ENCODE data around the gene OLFM1. TPM values are rescaled to one million over a fixed set of nuclear protein-coding genes. Genes with fewer than 3 reads are reported as not detected.

Gene OLFM1
- total RNA-seq, 1 donor from 2014 or later: 0.35 TPM

DNA sequence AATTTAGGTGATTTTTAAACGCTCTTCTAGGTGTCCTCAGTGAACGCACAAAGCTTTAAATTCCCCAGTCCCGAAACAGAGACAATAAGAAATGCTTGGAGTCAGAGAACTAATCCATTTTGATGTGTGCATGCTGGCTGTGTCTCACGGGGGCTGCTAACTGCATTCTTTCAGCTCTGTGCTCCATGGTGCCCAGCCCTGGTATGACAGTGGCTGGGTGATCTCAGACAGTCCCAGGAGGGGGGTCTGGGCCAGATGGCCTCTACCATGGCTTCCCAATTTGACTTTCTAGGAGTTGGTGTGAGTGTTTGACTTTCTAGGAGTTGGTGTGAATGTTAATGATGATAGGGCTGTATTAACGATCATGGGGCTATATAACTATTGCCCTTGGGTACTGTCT lies 12.1 kb downstream of the OLFM1 start:
- Mint-ChIP-seq H3K27me3 (peaks cover 2% of the 10 kb centered on the region), H3K27ac (no peak overlapping the region), H3K36me3 (ENCODE audit: low read depth) (no peaks in the 10 kb centered on the region), H3K4me1 (no peaks in the 10 kb centered on the region), H3K4me3 (no peak overlapping the region), H3K9me3 (no peaks in the 10 kb centered on the region)
- intact Hi-C loops (cut with micrococcal nuclease): no loop called here
- no peak for DNase-seq

DNA sequence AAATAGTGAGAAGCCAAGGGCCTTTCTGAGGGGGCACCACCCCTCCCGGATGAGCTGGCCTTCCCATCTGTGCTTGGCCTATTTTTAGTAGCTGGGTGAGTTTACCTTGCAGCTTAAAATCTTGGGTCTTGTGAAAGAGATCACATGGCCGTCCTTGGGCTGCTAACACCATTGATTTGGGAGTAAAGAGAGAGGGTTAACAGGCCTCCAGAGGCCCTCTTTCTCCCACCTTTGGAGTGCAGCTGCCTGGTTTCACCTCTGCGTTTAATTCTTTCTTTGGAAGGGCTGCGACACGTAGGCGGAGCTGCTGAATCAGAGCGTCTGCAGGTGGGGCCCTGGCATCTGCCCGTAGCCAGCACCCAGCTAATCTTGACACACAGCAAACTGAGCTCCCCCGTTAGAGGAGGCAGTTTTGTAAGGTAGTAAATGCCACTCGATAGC lies 12.8 kb downstream of the OLFM1 start:
- Mint-ChIP-seq H3K27me3 (peaks cover 2% of the 10 kb centered on the region), H3K9me3 (no peaks in the 10 kb centered on the region), H3K4me3 (no peak overlapping the region), H3K36me3 (ENCODE audit: low read depth) (no peaks in the 10 kb centered on the region), H3K4me1 (no peaks in the 10 kb centered on the region), H3K27ac (no peak overlapping the region)
- DNase-seq: no peak
- intact Hi-C loops (cut with micrococcal nuclease): no loop called here

DNA sequence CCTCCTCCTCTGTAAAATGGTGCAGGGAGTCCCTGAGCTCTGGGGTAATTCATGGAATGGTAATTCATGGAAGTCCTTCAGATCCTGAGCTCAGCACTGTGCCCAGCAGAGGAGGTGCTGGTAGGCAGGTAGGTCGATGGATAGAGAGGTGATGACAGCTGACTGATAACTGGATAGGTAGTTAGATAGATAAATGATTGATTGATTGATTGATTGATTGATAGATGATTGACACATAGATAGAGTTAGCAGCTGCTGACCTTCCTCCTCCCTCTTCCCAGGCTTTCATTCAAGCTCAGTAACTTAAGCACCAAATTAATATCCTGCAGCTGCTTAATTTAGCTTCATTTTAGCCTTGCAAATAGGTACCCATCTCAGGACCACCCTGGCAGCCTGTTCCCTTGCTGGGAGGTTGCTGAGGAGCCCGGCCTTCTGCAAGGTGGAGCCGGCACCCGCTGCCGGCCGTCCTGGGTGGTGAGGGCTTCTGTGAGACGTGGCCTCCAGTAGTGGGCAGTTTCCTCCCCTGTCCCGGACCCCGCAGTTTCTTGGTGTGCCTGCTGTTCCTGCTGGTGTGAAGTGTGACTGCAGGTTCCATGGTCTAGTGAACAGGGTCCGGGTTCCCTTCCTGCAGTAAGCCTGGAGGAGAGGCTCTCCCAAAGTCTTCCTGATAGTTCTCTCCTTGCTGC lies 13.4 kb downstream of the OLFM1 start:
- no peak overlapping the region for H3K27ac Mint-ChIP-seq
- no peaks in the 10 kb centered on the region for H3K9me3 Mint-ChIP-seq
- no peaks in the 10 kb centered on the region for H3K4me1 Mint-ChIP-seq
- intact Hi-C loops (cut with micrococcal nuclease): no loop called here
- no peak overlapping the region for H3K4me3 Mint-ChIP-seq
- no peaks in the 10 kb centered on the region for H3K36me3 Mint-ChIP-seq (ENCODE audit: low read depth)
- no peak for DNase-seq
- H3K27me3 Mint-ChIP-seq: peaks cover 2% of the 10 kb centered on the region

DNA sequence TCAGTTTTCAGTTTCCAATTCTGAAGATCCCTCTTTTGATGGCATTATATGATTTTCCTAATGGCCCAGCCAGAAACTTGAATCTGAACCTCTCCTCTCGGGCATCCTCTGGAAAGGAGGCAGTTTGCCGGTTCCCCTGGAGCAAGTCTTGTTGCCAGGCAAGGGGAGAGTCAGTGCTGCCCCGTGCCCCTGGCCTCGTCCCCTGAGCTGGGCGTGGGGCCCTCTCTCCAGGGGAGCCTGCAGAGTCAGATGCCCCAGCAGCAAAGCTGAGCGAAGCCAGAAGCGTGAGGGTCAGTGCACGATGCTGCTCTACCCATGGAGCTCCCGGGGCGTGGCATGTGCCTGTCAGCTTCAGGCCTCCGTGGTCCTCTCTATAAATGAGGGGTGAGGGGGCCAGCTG lies 14.0 kb downstream of the OLFM1 start:
- H3K27me3 Mint-ChIP-seq: peaks cover 2% of the 10 kb centered on the region
- H3K27ac Mint-ChIP-seq: no peak overlapping the region
- H3K4me3 Mint-ChIP-seq: no peak overlapping the region
- no peaks in the 10 kb centered on the region for H3K36me3 Mint-ChIP-seq (ENCODE audit: low read depth)
- intact Hi-C loops (cut with micrococcal nuclease): no loop called here
- no peaks in the 10 kb centered on the region for H3K4me1 Mint-ChIP-seq
- H3K9me3 Mint-ChIP-seq: no peaks in the 10 kb centered on the region
- no peak for DNase-seq

DNA sequence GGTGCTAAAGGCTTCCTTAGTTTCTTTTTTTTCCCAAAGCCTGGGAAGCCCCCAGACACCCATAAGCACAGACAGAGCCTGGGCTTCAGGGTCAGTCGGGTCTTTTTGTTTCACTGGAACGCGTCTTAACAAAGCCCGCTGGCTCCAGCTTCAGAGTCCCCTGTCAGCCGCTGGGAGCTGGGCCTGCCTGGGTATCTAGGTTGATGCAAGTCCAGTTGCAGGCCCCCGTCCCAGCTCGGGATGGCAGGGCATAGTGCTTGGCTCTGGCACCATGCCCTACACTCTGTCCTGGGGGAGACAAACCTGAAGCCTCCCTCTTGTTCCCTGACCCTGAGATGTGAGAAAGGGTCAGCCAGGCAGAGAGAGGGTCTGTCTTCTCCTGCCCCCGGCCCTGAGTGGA lies 14.5 kb downstream of the OLFM1 start:
- DNase-seq: no peak
- intact Hi-C loops (cut with micrococcal nuclease): no loop called here
- no peaks in the 10 kb centered on the region for H3K36me3 Mint-ChIP-seq (ENCODE audit: low read depth)
- H3K9me3 Mint-ChIP-seq: no peaks in the 10 kb centered on the region
- H3K4me1 Mint-ChIP-seq: no peaks in the 10 kb centered on the region
- H3K4me3 Mint-ChIP-seq: no peak overlapping the region
- H3K27me3 Mint-ChIP-seq: peaks cover 2% of the 10 kb centered on the region
- no peak overlapping the region for H3K27ac Mint-ChIP-seq

DNA sequence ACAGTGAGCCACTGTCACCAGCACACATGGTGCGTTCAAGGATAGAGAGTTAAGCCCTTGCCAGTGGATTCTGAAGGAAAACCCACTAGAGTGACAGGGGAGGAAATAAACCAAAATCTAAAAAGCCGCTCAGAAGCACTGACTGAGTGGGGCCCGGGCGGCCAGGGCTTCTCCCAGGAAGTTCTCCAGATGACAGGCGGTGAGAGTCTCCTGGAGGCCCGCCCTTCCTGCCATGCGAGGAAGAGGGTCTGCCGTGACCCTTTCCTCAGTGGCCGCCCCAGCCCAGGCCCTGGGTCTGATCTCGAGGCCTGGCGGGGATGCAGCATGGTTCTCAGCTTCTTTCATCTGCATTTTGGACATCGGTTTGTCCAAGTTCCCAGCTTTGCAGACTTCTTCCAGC lies 14.9 kb downstream of the OLFM1 start:
- no peak for DNase-seq
- no peak overlapping the region for H3K27ac Mint-ChIP-seq
- no peak overlapping the region for H3K4me3 Mint-ChIP-seq
- H3K9me3 Mint-ChIP-seq: no peaks in the 10 kb centered on the region
- intact Hi-C loops (cut with micrococcal nuclease): no loop called here
- peaks cover 4% of the 10 kb centered on the region for H3K27me3 Mint-ChIP-seq
- H3K4me1 Mint-ChIP-seq: no peaks in the 10 kb centered on the region
- H3K36me3 Mint-ChIP-seq (ENCODE audit: low read depth): no peaks in the 10 kb centered on the region

DNA sequence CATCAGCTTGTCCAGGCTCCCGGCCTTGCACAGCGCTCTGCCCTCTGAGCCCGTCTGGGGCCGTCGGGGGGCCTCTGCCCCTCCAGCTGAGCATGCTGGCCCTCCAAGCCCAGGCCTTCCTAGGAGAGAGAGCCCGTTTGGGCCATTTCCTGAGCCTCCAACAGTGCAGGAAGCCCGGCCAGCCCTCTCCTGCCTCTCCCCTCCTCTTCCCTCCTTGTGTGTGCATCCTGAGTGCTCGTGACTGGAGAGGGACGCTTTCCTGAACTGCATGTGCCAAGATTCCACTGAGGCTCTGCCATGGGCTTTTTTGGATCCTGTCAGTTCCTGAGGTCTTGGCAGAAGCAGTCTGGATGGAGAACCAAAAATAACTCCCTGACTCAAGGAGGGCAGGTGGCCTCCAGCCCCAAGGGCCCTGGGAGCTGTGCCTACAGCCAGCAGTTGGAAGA lies 15.6 kb downstream of the OLFM1 start:
- Mint-ChIP-seq H3K27ac (no peak overlapping the region), H3K9me3 (no peaks in the 10 kb centered on the region), H3K36me3 (ENCODE audit: low read depth) (no peaks in the 10 kb centered on the region), H3K4me1 (no peaks in the 10 kb centered on the region), H3K4me3 (no peak overlapping the region), H3K27me3 (peaks cover 8% of the 10 kb centered on the region)
- intact Hi-C loops (cut with micrococcal nuclease): no loop called here
- DNase-seq: no peak

DNA sequence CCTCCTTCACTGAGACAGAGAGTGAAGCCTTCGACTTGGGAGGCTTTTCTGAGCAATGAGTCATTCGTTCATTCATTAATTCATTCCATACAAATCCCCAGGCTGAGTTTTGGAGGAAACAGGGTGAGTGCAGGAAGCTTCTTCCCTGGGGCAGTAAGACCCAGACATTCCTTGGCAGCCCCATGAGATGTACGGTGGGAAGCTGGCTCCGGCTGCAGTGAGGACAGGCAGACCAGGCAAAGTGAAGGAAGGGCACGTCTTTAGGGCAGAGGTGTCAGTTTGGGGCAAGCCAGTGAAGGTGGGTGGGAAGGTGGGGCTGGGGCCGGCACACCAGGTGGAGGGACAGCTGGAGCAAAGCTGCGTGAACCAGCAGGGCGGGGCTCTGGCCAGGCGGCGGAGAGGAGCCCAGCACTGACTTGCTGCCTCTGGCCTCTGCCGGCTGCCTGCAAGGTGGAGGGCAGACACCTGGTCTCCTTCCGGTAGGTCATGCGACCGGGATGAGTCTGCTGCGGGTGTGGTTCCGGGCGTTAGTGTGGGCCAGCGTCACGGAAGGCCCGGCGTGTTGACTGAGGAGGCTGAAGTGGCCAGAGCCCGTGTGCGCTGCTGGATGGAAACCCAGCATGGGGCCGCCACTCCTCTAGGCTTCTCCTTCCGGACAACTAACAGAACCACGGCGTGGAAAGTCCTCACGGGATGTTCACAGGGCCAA lies 16.6 kb downstream of the OLFM1 start:
- Mint-ChIP-seq H3K9me3 (no peaks in the 10 kb centered on the region), H3K27ac (no peak overlapping the region), H3K27me3 (peaks cover 14% of the 10 kb centered on the region), H3K36me3 (ENCODE audit: low read depth) (no peaks in the 10 kb centered on the region), H3K4me1 (peaks cover 5% of the 10 kb centered on the region), H3K4me3 (no peak overlapping the region)
- DNase-seq: no peak
- intact Hi-C loops (cut with micrococcal nuclease): no loop called here

DNA sequence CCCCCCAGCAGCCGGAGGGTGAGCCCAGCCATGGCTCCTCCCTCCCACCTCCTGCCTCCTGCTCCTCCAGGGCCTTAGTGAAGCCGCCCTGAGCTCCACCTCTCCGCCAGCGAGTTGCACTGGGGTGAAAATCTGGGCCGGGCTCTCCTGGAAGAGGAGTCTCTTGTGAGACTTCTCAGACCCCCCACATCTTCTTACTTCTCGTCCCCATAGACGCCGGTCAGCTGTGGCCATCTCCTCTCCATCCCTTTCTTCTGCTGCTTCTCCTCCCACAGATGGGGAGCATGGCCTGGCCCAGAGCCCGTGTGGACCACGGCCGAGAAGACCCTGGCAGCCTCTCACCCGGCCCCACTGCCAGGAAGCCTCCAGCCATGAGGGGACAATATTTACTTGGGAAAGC lies 17.3 kb downstream of the OLFM1 start:
- Mint-ChIP-seq H3K27me3 (peaks cover 16% of the 10 kb centered on the region), H3K27ac (no peak overlapping the region), H3K4me1 (peaks cover 6% of the 10 kb centered on the region), H3K4me3 (no peak overlapping the region), H3K36me3 (ENCODE audit: low read depth) (no peaks in the 10 kb centered on the region), H3K9me3 (no peaks in the 10 kb centered on the region)
- intact Hi-C loops (cut with micrococcal nuclease): no loop called here
- DNase-seq: no peak

DNA sequence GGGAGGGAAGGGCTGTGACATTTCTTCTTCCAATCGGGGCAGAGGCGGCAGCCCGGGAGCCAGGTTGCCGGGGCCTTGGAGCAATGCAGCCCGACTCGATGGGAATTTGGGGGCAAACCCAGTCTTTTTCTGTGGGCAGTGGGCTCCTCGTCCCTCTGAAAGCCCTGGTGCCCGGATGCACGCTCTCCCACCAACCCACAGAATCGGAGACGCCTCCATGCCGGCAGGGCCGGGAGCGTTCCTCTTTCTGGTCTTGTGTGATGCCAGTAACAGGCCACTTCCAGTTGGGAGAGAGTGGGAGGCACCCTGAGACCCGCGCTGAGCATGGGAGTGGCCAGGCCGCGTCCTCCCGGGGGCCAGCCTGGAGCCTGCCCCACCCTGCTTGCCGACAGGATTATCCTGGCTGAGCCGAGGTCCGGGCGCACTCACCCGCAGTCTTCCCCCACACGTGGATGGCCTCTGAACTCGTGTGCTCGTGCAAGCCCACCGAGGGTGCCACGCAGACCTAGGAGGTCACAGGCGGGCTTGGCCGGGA lies 17.8 kb downstream of the OLFM1 start:
- Mint-ChIP-seq H3K36me3 (ENCODE audit: low read depth) (no peaks in the 10 kb centered on the region), H3K4me1 (peaks cover 6% of the 10 kb centered on the region), H3K9me3 (no peaks in the 10 kb centered on the region), H3K4me3 (no peak overlapping the region), H3K27me3 (peaks cover 16% of the 10 kb centered on the region), H3K27ac (no peak overlapping the region)
- no peak for DNase-seq
- intact Hi-C loops (cut with micrococcal nuclease): no loop called here

DNA sequence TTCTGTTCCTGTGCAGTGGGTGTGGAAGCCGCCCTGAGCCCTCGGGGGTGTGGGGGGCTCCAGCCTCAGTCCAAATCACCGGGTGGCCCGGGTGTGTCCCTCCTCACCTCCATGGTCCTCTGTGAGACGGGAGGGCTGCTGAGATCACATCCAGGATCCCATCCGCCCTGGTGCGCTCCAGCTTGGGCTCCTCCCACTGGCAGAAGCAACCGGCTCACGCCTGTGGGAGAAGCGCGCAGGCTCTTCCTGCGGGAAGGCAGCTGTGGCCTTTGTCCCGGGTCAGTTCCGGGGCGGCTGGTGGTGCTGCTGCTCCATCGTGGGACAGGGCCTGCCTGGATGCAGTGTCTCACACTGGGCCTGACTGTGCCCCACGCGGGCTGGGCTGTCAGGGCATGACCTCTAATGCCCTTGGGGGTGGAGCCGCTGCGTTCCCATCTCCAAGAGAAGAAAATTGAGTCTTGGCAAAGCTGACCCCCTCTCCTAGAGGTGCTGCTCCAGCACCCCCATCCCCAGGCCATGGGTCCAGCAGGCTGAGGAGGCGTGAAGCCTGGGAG lies 18.5 kb downstream of the OLFM1 start:
- peaks cover 16% of the 10 kb centered on the region for H3K27me3 Mint-ChIP-seq
- no peaks in the 10 kb centered on the region for H3K36me3 Mint-ChIP-seq (ENCODE audit: low read depth)
- H3K27ac Mint-ChIP-seq: no peak overlapping the region
- intact Hi-C loops (cut with micrococcal nuclease): no loop called here
- H3K4me3 Mint-ChIP-seq: no peak overlapping the region
- H3K9me3 Mint-ChIP-seq: no peaks in the 10 kb centered on the region
- H3K4me1 Mint-ChIP-seq: peaks cover 6% of the 10 kb centered on the region
- no peak for DNase-seq

DNA sequence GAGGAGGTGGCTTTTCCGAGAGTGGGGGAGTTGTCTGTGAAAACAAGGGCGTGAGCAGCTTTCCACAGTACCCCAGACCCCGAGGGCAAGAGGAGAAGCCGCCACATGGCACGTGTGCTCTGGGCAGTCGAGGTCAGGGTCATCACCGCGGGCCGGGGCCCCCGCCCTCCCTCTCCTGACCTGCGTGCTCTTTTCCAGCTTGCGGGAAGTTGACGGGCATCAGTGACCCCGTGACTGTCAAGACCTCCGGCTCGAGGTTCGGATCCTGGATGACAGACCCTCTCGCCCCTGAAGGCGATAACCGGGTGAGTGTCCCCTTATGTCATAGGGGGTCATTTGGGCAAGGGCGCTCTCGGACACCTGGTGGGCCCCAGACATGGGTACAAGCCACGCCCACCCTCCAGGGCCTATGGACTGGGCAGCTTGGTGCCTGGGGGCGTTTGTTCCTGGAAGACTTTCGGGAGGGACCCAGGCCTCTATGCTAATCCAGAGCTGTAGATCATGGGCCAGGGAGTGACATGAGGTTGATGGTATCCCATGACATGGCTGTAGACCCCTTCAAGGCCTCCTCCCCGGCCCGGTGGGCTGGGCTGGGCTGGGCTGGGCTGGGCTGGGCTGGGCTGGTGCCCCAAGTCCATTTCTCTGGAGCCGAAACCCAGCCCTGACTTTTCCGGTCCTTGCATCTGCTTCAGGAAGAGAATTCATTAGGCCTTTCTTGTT lies 19.2 kb downstream of the OLFM1 start:
- Mint-ChIP-seq H3K4me3 (no peak overlapping the region), H3K4me1 (peaks cover 6% of the 10 kb centered on the region), H3K36me3 (ENCODE audit: low read depth) (no peaks in the 10 kb centered on the region), H3K27me3 (peaks cover 16% of the 10 kb centered on the region), H3K9me3 (no peaks in the 10 kb centered on the region), H3K27ac (no peak overlapping the region)
- intact Hi-C loops (cut with micrococcal nuclease): no loop called here
- DNase-seq: no peak

DNA sequence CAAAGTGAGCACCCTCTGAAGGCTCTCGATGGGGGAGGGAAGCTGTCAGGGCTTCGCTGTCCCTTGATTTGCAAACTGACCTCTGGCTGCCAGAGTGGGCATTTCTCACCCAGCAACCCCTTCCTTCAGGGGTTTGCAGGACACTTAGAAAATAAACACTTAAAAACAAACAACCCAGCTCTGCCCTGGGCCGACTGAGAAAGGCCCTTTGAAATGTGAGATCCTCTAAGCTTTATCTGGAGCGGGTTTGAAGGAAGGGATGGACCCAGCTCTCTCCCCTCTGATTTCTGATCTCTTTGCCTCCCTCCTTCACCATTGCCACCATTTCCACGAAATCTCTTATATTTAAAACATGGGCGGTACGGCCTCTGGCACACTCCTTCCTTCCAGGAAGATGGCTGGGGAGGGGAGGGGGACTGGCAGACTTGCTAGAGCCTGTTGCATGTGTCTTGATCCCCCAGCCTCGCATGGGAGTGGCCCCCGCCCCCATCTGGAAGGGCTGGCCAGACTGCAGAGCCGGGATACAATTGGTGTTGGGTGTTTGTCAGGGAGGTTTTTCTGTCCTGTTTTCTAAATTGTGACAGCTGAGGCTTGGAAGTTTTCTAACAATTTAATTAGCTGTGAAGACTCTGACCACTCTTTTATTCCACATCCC lies 20.2 kb downstream of the OLFM1 start:
- no peaks in the 10 kb centered on the region for H3K36me3 Mint-ChIP-seq (ENCODE audit: low read depth)
- H3K4me3 Mint-ChIP-seq: no peak overlapping the region
- H3K27me3 Mint-ChIP-seq: peaks cover 16% of the 10 kb centered on the region
- peaks cover 6% of the 10 kb centered on the region for H3K4me1 Mint-ChIP-seq
- H3K9me3 Mint-ChIP-seq: no peaks in the 10 kb centered on the region
- no peak overlapping the region for H3K27ac Mint-ChIP-seq
- intact Hi-C loops (cut with micrococcal nuclease): no loop called here
- DNase-seq: no peak
